Astrocyte of the spinal cord (primary cell): ENCODE results near the gene PXN.

Experiments used
- DNase-seq: peaks from one replicate; pipeline ENCODE4 v3.0.0; 2011; ENCODE audit warnings: low read depth, low spot score
- H3K4me3 ChIP-seq: 2 replicates; pipeline ENCODE4 v1.5.1; 2011; ENCODE audit warnings: low read depth, mild to moderate bottlenecking, low read length, moderate library complexity
- CTCF ChIP-seq: IDR thresholded peaks from 2 replicates; pipeline ENCODE4 v1.5.1; 2012; ENCODE audit warnings: low read depth, mild to moderate bottlenecking, low read length, inconsistent platforms
- in situ Hi-C: cut with HindIII; loops from 2 replicates; pipeline ENCODE4 v1.10.0; 2017; ENCODE audit warnings: low sequenced_read_pairs

The PXN gene

GRCh38 chr12:120262852-120263747 is 2.4 kb downstream of the PXN start:
- no peak for TF ChIP-seq CTCF
- DNase-seq, result no peak
- peak overlapping the region; percentile 93 for H3K4me3 ChIP-seq
- in situ Hi-C loops, result no loop called here

GRCh38 chr12:120261951-120262851 is 3.3 kb downstream of the PXN start:
- in situ Hi-C loops, result no loop called here
- TF ChIP-seq CTCF, result no peak
- peak overlapping the region; percentile 93 for H3K4me3 ChIP-seq
- no peak for DNase-seq

- no peak for DNase-seq
- TF ChIP-seq CTCF, result no peak
- in situ Hi-C loops, result no loop called here
- H3K4me3 ChIP-seq, result no peak overlapping the region
These were observed 4.9 kb downstream of the PXN start for GRCh38 chr12:120260607-120261006.

- DNase-seq, result no peak
- no peak for TF ChIP-seq CTCF
- in situ Hi-C loops, result no loop called here
- H3K4me3 ChIP-seq, result no peak overlapping the region
These were observed 5.9 kb downstream of the PXN start for GRCh38 chr12:120259418-120260202.

- H3K4me3 ChIP-seq, result no peak overlapping the region
- in situ Hi-C loops, result no loop called here
- no peak for TF ChIP-seq CTCF
- no peak for DNase-seq
These were observed 7.1 kb downstream of the PXN start for GRCh38 chr12:120258323-120258896.
